Measurements from ENCODE around the gene TMC8.

- no peak for TF ChIP-seq CTCF (IDR thresholded peaks at IDR 0.05; ENCODE audit: low read depth, low read length)
- TF ChIP-seq EZH2phosphoT487 (IDR thresholded peaks at IDR 0.05; ENCODE audit: low read depth): no peak
These were observed 35.5 kb upstream of the TMC8 start for GRCh38 chr17:78095035-78095434.

Measured in OCI-LY3 (cell line).